ENCODE measurements around the gene PMFBP1. TPM values are rescaled to one million over a fixed set of nuclear protein-coding genes. Genes with fewer than 3 reads are reported as not detected.

PMFBP1 gene
- total RNA-seq, 2 experiments from 2014 or later = 1.4 to 1.6 TPM

- Mint-ChIP-seq H3K27ac (no peak overlapping the region), H3K27me3 (no peaks in the 10 kb centered on the region), H3K36me3 (ENCODE audit: low read depth) (no peaks in the 10 kb centered on the region), H3K4me1 (ENCODE audit: low read depth) (no peaks in the 10 kb centered on the region), H3K9me3 (no peaks in the 10 kb centered on the region), H3K4me3 (no peak overlapping the region)
- H3K27me3 ChIP-seq (ENCODE audit: control insufficient read depth in 1 of 2, insufficient read depth in 2 of 2, low read length in 2 of 2) = no peaks in the 10 kb centered on the region
- no peak overlapping the region for H3K27ac ChIP-seq (ENCODE audit: low read depth in 1 of 2, low read length in 2 of 2)
- H3K4me3 ChIP-seq (ENCODE audit: low read length) = no peak overlapping the region
- no peak for TF ChIP-seq CTCF (IDR thresholded peaks at IDR 0.05)
- ChIA-PET POLR2A (no interaction called here), CTCF (no interaction called here)
- H3K9me3 ChIP-seq (ENCODE audit: control insufficient read depth in 1 of 2, insufficient read depth in 1 of 2, low read length in 2 of 2) = no peaks in the 10 kb centered on the region
- no peak for ATAC-seq (ENCODE audit: poor library complexity)
- no peak for DNase-seq
- intact Hi-C loops (cut with DNase I, micrococcal nuclease) = no loop called here
- H3K36me3 ChIP-seq (ENCODE audit: insufficient read depth, low read length) = no peaks in the 10 kb centered on the region
- H3K4me1 ChIP-seq (ENCODE audit: insufficient read depth, low read length) = no peaks in the 10 kb centered on the region
Measured at GRCh38 chr16:72138064-72138572, 33.8 kb downstream of the PMFBP1 start.

GRCh38 chr16:72137380-72138063, 34.4 kb downstream of the PMFBP1 start:
- Histone ChIP-seq H3K4me1 (ENCODE audit: insufficient read depth, low read length) (no peaks in the 10 kb centered on the region), H3K27me3 (ENCODE audit: control insufficient read depth in 1 of 2, insufficient read depth in 2 of 2, low read length in 2 of 2) (no peaks in the 10 kb centered on the region), H3K4me3 (ENCODE audit: low read length) (no peak overlapping the region), H3K27ac (ENCODE audit: low read depth in 1 of 2, low read length in 2 of 2) (no peak overlapping the region), H3K9me3 (ENCODE audit: control insufficient read depth in 1 of 2, insufficient read depth in 1 of 2, low read length in 2 of 2) (no peaks in the 10 kb centered on the region), H3K36me3 (ENCODE audit: insufficient read depth, low read length) (no peaks in the 10 kb centered on the region)
- Mint-ChIP-seq H3K27ac (no peak overlapping the region), H3K4me1 (ENCODE audit: low read depth) (no peaks in the 10 kb centered on the region), H3K36me3 (ENCODE audit: low read depth) (no peaks in the 10 kb centered on the region), H3K9me3 (no peaks in the 10 kb centered on the region), H3K4me3 (no peak overlapping the region), H3K27me3 (no peaks in the 10 kb centered on the region)
- ATAC-seq (ENCODE audit: poor library complexity) = no peak
- ChIA-PET POLR2A (no interaction called here), CTCF (no interaction called here)
- DNase-seq = no peak
- no peak for TF ChIP-seq CTCF (IDR thresholded peaks at IDR 0.05)
- intact Hi-C loops (cut with DNase I, micrococcal nuclease) = no loop called here

GRCh38 chr16:72134507-72134906, 37.4 kb downstream of the PMFBP1 start:
- no peak for DNase-seq
- Mint-ChIP-seq H3K4me3 (no peak overlapping the region), H3K4me1 (ENCODE audit: low read depth) (no peaks in the 10 kb centered on the region), H3K27ac (no peak overlapping the region), H3K36me3 (ENCODE audit: low read depth) (no peaks in the 10 kb centered on the region), H3K9me3 (no peaks in the 10 kb centered on the region), H3K27me3 (no peaks in the 10 kb centered on the region)
- Histone ChIP-seq H3K27ac (ENCODE audit: low read depth in 1 of 2, low read length in 2 of 2) (no peak overlapping the region), H3K4me3 (ENCODE audit: low read length) (no peak overlapping the region), H3K9me3 (ENCODE audit: control insufficient read depth in 1 of 2, insufficient read depth in 1 of 2, low read length in 2 of 2) (no peaks in the 10 kb centered on the region), H3K4me1 (ENCODE audit: insufficient read depth, low read length) (no peaks in the 10 kb centered on the region), H3K36me3 (ENCODE audit: insufficient read depth, low read length) (no peaks in the 10 kb centered on the region), H3K27me3 (ENCODE audit: control insufficient read depth in 1 of 2, insufficient read depth in 2 of 2, low read length in 2 of 2) (no peaks in the 10 kb centered on the region)
- TF ChIP-seq CTCF (IDR thresholded peaks at IDR 0.05) = no peak
- intact Hi-C loops (cut with DNase I, micrococcal nuclease) = no loop called here
- ChIA-PET CTCF (no interaction called here), POLR2A (no interaction called here)
- no peak for ATAC-seq (ENCODE audit: poor library complexity)

All from CD4-positive, alpha-beta T cell (primary cell).